Thoracic aorta (tissue), 2 donors: ENCODE measurements around the gene BRPF3. TPM values are rescaled to one million over a fixed set of nuclear protein-coding genes. Genes with fewer than 3 reads are reported as not detected.

Source experiments
- ATAC-seq: fragments of 150-250 bp; one replicate; pipeline ENCODE4 v1.8.0; 2017; ENCODE audit warnings: low read depth; ENCODE audit not compliant: insufficient number of reproducible peaks, low FRiP score
- DNase-seq: peaks from one replicate; pipeline ENCODE4 v3.0.0-alpha.2; 2020; ENCODE audit warnings: low spot score
- H3K27ac ChIP-seq, 2 donors: fragments of 200-600 bp; sonication (generic); 1 replicate in 1 of 2; 2 replicates in 1 of 2; pipeline ENCODE4 v1.5.1; 2016; ENCODE audit warnings: mild to moderate bottlenecking in 2 of 2, moderate library complexity in 2 of 2
- H3K27me3 ChIP-seq: fragments of 200-600 bp; sonication (generic); replicated peaks from 2 replicates; pipeline ENCODE4 v1.6.0; 2016; ENCODE audit warnings: mild to moderate bottlenecking; ENCODE audit not compliant: insufficient read depth
- H3K36me3 ChIP-seq: fragments of 200-600 bp; sonication (generic); one replicate; pipeline ENCODE4 v1.5.1; 2016
- H3K4me1 ChIP-seq, 2 donors: fragments of 200-600 bp; sonication (generic); 1 replicate in 1 of 2; 2 replicates in 1 of 2; pipeline versions ENCODE4 v1.5.1 to v1.6.0; 2016; ENCODE audit warnings: low read depth in 2 of 2, mild to moderate bottlenecking in 1 of 2; ENCODE audit not compliant: control insufficient read depth in 1 of 2
- H3K4me3 ChIP-seq: fragments of 200-600 bp; sonication (generic); 2 replicates; pipeline ENCODE4 v1.5.1; 2016; ENCODE audit warnings: mild to moderate bottlenecking
- H3K9me3 ChIP-seq: fragments of 200-600 bp; sonication (generic); 2 replicates; pipeline ENCODE4 v1.5.1; 2016
- total RNA-seq, 2 donors: library from RNA; depleted of rRNA; stranded (reverse); fragments of >200 nt; gene quantifications; one replicate each; pipeline versions ENCODE4 v1.1.0 to v1.2.3, GENCODE V29; 2016
- TF ChIP-seq, protein P1 (sequence below): fragments of 200-600 bp; sonication (generic); IDR thresholded peaks from one replicate; pipeline ENCODE4 v1.5.1; 2019; ENCODE audit warnings: antibody characterized with exemption

BRPF3 gene
- total RNA-seq, 2 donors from 2014 or later = 23.2 to 29.2 TPM

DNA sequence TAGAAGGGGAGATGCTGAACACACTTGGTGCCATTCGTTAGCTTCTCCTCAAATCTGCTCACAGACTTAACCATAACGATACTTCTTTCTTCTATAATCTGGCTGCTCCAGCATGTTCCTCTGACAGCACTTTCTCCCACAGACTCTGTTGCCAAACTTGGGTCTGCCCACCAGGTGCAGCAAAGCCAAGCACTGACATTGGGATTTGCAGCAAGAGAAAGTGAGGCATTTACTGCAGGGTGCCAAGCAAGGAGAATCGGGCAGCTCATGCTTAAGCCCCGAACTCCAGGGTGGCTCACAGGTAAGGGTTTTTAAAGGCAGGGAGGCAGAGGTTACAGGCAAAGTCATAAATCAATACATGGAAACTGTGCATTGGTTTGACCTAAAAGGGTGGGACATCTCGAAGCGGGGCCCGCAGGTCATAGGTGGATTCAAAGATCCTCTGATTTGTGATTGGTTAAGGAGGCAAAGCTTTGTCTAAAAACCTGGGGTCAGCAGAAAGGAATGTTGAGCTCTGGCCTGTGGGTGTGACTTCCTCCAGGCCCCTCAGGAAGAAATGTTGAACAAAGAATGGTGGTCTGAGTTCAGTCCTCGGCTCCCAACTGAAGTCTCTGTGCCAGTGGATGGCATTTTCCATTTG is 48.2 kb downstream of the BRPF3 start:
- H3K9me3 ChIP-seq = no peaks in the 10 kb centered on the region
- H3K27me3 ChIP-seq = no peaks in the 10 kb centered on the region
- H3K4me3 ChIP-seq = no peak overlapping the region
- no peaks in the 10 kb centered on the region for H3K36me3 ChIP-seq
- peaks cover 6 to 25% of the 10 kb centered on the region in 2 donors for H3K4me1 ChIP-seq
- no peak for DNase-seq
- ATAC-seq = no peak
- no peak overlapping the region for H3K27ac ChIP-seq
- TF ChIP-seq, protein P1, sequence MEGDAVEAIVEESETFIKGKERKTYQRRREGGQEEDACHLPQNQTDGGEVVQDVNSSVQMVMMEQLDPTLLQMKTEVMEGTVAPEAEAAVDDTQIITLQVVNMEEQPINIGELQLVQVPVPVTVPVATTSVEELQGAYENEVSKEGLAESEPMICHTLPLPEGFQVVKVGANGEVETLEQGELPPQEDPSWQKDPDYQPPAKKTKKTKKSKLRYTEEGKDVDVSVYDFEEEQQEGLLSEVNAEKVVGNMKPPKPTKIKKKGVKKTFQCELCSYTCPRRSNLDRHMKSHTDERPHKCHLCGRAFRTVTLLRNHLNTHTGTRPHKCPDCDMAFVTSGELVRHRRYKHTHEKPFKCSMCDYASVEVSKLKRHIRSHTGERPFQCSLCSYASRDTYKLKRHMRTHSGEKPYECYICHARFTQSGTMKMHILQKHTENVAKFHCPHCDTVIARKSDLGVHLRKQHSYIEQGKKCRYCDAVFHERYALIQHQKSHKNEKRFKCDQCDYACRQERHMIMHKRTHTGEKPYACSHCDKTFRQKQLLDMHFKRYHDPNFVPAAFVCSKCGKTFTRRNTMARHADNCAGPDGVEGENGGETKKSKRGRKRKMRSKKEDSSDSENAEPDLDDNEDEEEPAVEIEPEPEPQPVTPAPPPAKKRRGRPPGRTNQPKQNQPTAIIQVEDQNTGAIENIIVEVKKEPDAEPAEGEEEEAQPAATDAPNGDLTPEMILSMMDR = no peak

- no peak for ATAC-seq
Observed at GRCh38 chr6:36245572-36246061, 49.1 kb downstream of the BRPF3 start.

GRCh38 chr6:36246506-36247268 is 50.1 kb downstream of the BRPF3 start:
- DNase-seq (no peak), ATAC-seq (no peak)
- no peaks in the 10 kb centered on the region for H3K9me3 ChIP-seq
- H3K4me3 ChIP-seq = no peak overlapping the region
- no peaks in the 10 kb centered on the region for H3K36me3 ChIP-seq
- no peak overlapping the region for H3K27ac ChIP-seq
- H3K4me1 ChIP-seq = peaks cover 6 to 25% of the 10 kb centered on the region in 2 donors
- H3K27me3 ChIP-seq = no peaks in the 10 kb centered on the region
- TF ChIP-seq, protein P1 = no peak

More at GRCh38 chr6:36245572-36246061, 49.1 kb downstream of the BRPF3 start:
- H3K36me3 ChIP-seq = no peaks in the 10 kb centered on the region
- H3K4me1 ChIP-seq = peaks cover 6 to 25% of the 10 kb centered on the region in 2 donors
- no peak for DNase-seq
- H3K9me3 ChIP-seq = no peaks in the 10 kb centered on the region
- no peak overlapping the region for H3K4me3 ChIP-seq
- TF ChIP-seq, protein P1 = no peak
- no peaks in the 10 kb centered on the region for H3K27me3 ChIP-seq
- no peak overlapping the region for H3K27ac ChIP-seq

GRCh38 chr6:36247693-36248092 is 51.1 kb downstream of the BRPF3 start:
- no peak for DNase-seq
- Histone ChIP-seq H3K36me3 (no peaks in the 10 kb centered on the region), H3K4me1 (peaks cover 6 to 25% of the 10 kb centered on the region in 2 donors), H3K27me3 (no peaks in the 10 kb centered on the region), H3K9me3 (no peaks in the 10 kb centered on the region), H3K4me3 (no peak overlapping the region), H3K27ac (no peak overlapping the region)
- TF ChIP-seq, protein P1 = no peak
- ATAC-seq = no peak

GRCh38 chr6:36248980-36249379 is 52.4 kb downstream of the BRPF3 start:
- Histone ChIP-seq H3K4me3 (no peak overlapping the region), H3K9me3 (no peaks in the 10 kb centered on the region), H3K27me3 (no peaks in the 10 kb centered on the region), H3K4me1 (peaks cover 6 to 25% of the 10 kb centered on the region in 2 donors), H3K27ac (no peak overlapping the region), H3K36me3 (no peaks in the 10 kb centered on the region)
- DNase-seq (no peak), ATAC-seq (no peak)
- TF ChIP-seq, protein P1 = no peak
